GM21737 (cell line): Measurements from ENCODE around the gene RP2.

Source experiments
- ATAC-seq: cut with Tn5 transposase; IDR thresholded peaks from one replicate; pipeline ENCODE4 v1.9.1; 2021; ENCODE audit warnings: mild to moderate bottlenecking, moderate library complexity; ENCODE audit not compliant: unreplicated experiment

RP2 gene

DNA sequence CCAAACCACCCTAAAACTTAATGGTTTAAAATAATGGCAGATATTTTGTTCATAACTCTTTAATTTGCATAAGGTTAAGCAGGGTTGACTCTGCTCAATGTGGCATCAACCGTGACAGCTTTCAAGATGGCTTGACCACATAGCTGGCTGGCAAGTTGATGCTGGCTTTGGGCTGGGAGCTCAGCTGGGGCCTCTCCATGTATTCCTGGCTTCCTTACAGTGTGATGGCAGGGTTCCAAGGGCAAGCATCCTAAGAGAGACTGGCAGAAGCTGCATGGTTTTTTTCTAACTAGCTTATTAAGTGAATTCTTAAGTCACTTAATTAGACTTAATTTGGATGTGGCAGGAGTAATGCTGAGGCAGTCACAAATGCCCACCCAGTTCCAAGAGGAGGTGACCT is 4.5 kb downstream of the RP2 start:
- ATAC-seq, result no peak

DNA sequence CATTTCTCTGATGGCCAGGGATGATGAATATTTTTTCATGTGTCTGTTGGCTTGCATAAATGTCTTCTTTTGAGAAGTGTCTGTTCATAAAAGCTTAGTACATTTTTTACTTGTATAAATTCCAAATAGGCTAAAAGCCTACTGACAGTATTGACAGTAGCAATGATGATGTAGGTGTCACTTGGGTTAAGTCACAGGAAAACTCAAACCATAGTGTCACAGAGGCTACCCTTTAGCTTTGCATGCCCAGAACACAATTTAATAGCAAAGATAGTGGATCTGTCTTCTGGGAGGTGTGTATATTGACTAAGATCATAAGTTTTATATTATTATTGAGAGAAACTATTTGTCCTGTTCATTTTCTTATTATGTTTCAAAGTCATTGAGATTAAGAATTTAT is 8.1 kb downstream of the RP2 start:
- ATAC-seq, result no peak

DNA sequence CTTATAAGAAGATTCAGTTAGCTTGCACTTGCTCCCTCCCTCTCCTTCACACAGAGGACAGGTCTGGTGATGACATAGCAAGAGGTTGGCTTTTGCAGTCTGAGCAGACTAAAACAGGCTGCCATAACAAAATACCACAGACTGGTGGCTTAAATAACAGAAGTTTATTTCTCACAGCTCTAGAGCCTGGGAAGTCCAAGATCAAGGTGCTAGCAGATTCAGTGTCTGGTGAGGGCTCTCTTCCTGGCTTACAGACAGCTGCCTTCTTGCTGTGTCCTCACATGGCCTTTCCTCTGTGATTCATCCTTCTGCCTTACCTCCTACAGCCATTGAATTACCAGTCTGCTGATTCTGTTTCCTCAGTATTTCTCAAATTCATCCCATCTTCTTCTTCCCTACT is 13.1 kb downstream of the RP2 start:
- no peak for ATAC-seq

DNA sequence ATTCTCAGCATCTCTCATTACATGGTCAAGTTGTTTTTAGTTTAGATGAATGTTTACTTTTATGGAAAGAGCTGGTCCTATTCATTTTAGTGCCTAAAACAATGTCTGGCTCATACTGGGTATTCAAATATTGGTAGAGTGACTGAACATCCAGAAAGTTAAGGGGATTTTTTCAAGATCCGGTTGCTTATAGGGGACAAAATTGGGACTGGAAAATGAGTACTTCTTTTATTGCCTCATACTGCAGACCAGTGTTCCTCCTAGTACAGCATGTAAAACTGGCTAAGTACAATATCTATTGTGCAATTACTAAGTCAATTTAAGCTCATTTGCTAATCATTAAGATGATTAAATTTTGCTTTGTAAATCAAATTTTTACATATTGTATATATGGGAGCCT is 13.9 kb downstream of the RP2 start:
- no peak for ATAC-seq

GRCh38 chrX:46856483-46856882 is 19.6 kb downstream of the RP2 start:
- no peak for ATAC-seq

- no peak for ATAC-seq
Observed at GRCh38 chrX:46860557-46860956, 23.7 kb downstream of the RP2 start.

DNA sequence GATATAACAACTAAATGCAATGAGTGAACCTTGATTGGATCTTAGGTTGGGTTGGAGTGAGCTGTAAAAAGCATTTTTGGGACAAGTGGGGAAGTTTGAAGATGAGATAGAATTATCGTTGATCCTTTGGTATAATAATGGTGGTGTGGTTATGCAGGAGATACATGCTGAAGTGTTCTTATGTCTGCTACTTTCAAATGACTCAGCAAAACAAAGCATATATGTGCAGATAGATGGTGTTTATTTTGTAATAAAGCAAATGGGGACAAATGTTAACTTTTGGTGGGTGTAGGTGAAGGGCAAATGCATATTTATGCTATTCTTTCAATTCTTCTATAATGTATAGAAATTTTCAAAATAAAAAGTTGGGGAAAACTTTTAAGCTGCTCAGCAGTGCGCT is 26.2 kb downstream of the RP2 start:
- ATAC-seq, result no peak

DNA sequence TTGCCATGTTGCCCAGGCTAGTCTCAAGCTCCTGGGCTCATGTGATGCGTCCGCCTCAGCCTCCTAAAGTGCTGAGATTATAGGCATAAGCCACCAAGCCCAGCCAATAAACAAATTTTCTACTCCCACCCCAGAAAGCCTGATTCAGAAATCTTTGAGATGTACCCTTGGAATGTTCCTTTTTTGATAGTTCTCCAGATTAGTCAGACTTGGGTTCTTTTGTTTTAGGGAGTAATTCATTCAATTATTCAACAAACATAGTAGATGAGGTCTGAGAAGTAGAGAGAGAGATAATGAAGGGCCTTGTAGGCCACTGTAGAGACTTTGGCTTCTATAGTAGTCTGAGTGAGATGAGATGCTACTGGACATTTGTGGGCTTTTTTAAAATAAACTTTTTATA is 27.8 kb downstream of the RP2 start:
- ATAC-seq, result no peak

GRCh38 chrX:46865281-46865680 is 28.4 kb downstream of the RP2 start:
- no peak for ATAC-seq

GRCh38 chrX:46866726-46867125 is 29.9 kb downstream of the RP2 start:
- no peak for ATAC-seq

- no peak for ATAC-seq
Observed at GRCh38 chrX:46873746-46874145, 36.9 kb downstream of the RP2 start.

DNA sequence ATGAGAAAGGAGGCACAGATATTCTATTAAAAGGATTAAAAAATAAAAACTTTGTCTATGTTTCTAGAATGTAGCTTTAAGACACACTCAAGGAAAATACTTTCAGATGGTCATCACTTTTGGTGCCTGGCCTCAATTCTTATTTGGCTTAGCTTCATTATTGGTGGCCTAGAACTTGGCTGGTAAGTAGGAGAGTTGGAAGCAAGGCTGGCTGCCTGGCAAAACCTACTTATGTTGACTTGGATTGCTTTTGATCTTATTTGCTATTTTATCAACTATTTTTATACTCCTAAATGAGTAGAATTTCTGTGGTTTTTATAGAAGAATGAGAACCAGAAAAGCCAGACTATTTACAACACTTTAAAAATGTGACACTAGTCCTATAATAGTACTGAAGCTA is 40.1 kb downstream of the RP2 start:
- no peak for ATAC-seq

DNA sequence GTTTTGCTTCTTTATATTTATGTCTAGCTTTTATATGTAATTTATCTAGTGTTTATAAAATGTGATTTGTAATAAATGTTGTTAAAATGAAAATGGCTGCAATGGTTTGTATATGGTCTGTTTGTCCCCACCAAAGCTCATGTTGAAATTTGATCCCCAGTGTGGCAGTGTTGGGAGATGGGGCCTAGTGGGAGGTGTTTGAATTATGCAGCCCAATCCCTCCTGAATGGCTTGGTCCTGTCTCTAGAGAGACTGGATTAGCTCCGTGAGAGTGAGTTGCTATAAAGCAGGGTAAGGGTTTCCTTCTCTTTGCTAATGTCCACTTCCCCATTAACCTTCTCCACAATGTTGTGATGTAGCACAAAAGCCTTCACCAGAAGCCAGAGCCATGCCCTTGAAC is 45.4 kb downstream of the RP2 start:
- ATAC-seq, result no peak

DNA sequence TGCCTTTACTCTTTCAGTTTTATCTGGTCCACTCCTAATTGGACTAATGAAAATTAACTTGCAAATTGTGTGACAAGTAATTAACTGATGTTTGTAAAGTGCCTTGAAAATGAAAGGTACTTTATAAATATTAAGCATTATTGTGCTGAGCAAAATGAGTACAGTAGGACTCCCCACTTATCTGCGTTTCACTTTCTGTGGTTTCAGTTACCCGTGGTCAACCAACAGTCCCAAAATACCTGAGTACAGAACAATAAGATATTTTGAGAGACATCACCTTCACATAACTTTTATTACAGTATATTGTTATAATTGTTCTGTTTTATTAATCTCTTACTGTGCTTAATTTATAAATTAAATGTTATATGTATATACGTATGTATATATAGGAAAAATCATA is 48.0 kb downstream of the RP2 start:
- ATAC-seq, result no peak

- ATAC-seq, result no peak
Observed at GRCh38 chrX:46898207-46898606, 61.4 kb downstream of the RP2 start.

GRCh38 chrX:46903458-46904242 is 66.8 kb downstream of the RP2 start:
- ATAC-seq, result peak; percentile 89

GRCh38 chrX:46904626-46905025 is 67.8 kb downstream of the RP2 start:
- ATAC-seq, result no peak

DNA sequence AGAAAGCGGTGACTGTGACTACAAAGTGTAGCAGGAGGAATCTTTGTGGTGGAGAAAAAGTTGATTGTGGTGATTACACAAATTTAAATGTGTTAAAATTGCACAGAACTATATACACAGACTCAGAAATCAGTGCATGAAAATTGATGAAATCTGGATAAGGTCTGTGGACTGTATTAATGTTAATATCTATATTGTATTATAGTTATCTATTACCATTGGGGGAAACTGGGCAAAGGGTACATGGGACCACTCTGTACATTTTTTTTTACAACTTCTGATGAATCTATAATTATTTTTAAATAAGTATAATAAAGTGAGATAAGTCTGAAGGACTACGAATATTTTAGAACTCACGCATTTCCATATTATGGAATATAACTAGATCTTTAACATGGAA is 73.6 kb downstream of the RP2 start:
- no peak for ATAC-seq

- ATAC-seq, result no peak
Observed at GRCh38 chrX:46912098-46912602, 75.3 kb downstream of the RP2 start, which contains the start of gene JADE3. Gene JADE3, plus strand, starts transcription at chrX:46912421. Its CDS starts 72,474 bp downstream, at chrX:46984895.

GRCh38 chrX:46912603-46913491 is 76.0 kb downstream of the RP2 start:
- ATAC-seq, result no peak

GRCh38 chrX:46913667-46914066 is 76.8 kb downstream of the RP2 start:
- no peak for ATAC-seq

GRCh38 chrX:46916273-46916672 is 79.4 kb downstream of the RP2 start:
- ATAC-seq, result no peak
